ENCODE results near the gene SAAL1.

DNA sequence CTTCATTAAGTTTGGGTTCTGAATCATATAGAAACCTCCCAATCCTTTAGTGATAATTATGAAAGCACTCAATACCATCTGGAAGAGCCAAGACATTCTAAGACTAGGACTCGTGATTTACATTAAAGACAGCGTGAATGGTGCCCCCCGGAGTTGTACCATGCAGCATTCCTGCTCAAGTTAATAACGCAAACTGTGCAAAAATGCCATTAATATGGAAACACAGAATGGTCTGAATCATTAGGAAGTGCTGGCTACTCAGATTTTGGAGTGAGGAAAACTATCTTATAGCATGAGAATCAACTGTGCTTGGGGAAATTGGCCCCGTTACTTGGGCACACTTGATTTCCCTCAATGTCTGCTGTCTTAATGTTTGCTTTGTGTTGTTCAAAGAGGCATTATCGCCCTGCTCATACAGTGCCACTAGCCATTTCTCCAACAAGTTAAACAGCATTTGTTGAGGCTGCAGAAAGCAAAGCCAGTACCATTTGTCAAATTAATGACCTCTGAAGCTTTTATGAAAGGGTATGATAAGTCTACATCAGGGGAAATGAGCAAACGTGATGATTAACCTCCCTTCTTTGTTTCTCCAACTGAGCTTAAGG lies 41.3 kb downstream of the SAAL1 start:
- TF ChIP-seq, protein P1, sequence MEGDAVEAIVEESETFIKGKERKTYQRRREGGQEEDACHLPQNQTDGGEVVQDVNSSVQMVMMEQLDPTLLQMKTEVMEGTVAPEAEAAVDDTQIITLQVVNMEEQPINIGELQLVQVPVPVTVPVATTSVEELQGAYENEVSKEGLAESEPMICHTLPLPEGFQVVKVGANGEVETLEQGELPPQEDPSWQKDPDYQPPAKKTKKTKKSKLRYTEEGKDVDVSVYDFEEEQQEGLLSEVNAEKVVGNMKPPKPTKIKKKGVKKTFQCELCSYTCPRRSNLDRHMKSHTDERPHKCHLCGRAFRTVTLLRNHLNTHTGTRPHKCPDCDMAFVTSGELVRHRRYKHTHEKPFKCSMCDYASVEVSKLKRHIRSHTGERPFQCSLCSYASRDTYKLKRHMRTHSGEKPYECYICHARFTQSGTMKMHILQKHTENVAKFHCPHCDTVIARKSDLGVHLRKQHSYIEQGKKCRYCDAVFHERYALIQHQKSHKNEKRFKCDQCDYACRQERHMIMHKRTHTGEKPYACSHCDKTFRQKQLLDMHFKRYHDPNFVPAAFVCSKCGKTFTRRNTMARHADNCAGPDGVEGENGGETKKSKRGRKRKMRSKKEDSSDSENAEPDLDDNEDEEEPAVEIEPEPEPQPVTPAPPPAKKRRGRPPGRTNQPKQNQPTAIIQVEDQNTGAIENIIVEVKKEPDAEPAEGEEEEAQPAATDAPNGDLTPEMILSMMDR (IDR thresholded peaks at IDR 0.05) = no peak
- no peak for TF ChIP-seq POLR2A (IDR thresholded peaks at IDR 0.05)

All from uterus (tissue), 2 donors.